ENCODE data around the gene PEX10.
A peak's percentile ranks its signal among the peaks of the same experiment; 100 is the strongest.
"Not testable (repeated sequence)": the region's sequence is repeated elsewhere in the genome, so short reads cannot be mapped to it uniquely, and the experiment has no call there.

PEX10 gene

DNA sequence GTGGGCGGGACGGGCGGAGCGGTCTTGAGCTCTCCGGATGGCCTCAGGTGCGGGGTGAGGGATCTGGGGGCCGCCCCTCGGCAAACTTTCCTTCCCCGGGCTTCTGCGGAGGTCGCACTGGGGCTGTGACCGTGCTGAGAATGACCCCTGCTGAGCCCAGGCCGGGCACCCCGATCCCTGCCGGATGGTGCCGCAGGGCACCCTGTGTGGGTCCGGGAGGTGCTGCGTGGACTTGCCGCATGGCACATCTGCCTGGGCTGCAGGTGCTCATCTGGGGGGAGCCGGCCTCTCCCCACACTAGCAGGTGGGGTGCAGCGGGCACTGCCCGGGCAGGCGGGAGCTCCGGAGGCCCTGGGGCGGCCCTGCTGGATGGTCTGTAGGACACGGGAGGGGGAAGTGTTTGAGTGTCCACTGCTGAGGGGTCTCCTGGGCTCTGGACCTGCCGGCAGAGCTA is 31.8 kb upstream of the PEX10 start:
- no peak overlapping the region for H2AFZ ChIP-seq (ENCODE audit: low read length)
- no peak overlapping the region for H3K9ac ChIP-seq (ENCODE audit: low read length)
- no peaks in the 10 kb centered on the region for H3K36me3 ChIP-seq (replicated peaks; ENCODE audit: insufficient read depth, low read length)
- TF ChIP-seq, protein P1, sequence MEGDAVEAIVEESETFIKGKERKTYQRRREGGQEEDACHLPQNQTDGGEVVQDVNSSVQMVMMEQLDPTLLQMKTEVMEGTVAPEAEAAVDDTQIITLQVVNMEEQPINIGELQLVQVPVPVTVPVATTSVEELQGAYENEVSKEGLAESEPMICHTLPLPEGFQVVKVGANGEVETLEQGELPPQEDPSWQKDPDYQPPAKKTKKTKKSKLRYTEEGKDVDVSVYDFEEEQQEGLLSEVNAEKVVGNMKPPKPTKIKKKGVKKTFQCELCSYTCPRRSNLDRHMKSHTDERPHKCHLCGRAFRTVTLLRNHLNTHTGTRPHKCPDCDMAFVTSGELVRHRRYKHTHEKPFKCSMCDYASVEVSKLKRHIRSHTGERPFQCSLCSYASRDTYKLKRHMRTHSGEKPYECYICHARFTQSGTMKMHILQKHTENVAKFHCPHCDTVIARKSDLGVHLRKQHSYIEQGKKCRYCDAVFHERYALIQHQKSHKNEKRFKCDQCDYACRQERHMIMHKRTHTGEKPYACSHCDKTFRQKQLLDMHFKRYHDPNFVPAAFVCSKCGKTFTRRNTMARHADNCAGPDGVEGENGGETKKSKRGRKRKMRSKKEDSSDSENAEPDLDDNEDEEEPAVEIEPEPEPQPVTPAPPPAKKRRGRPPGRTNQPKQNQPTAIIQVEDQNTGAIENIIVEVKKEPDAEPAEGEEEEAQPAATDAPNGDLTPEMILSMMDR (IDR thresholded peaks at IDR 0.05; ENCODE audit: low read length), result no peak
- TF ChIP-seq EZH2phosphoT487 (IDR thresholded peaks at IDR 0.05; ENCODE audit: low read length) (no peak), EZH2 (optimal IDR thresholded peaks at IDR 0.05; ENCODE audit: low read depth, low read length) (no peak)
- no peak overlapping the region for H3K27ac ChIP-seq (ENCODE audit: low read length)
- H3K27me3 ChIP-seq (replicated peaks; ENCODE audit: insufficient read depth, low read length), result peaks cover 81% of the 10 kb centered on the region
- no peaks in the 10 kb centered on the region for H3K9me2 ChIP-seq (replicated peaks; ENCODE audit: insufficient read depth, low read length)
- H3K4me2 ChIP-seq (ENCODE audit: low read depth, low read length), result no peak overlapping the region
- no peaks in the 10 kb centered on the region for H3K9me3 ChIP-seq (replicated peaks; ENCODE audit: insufficient read depth, low read length)
- no peaks in the 10 kb centered on the region for H3F3A ChIP-seq (ENCODE audit: insufficient read depth, low read length)
- no peaks in the 10 kb centered on the region for H3K79me2 ChIP-seq (ENCODE audit: low read length)
- no peak overlapping the region for H3K4me3 ChIP-seq (ENCODE audit: low read length)
- no peaks in the 10 kb centered on the region for H4K20me1 ChIP-seq (ENCODE audit: insufficient read depth, low read length)
- DNase-seq, result no peak
- H3K4me1 ChIP-seq (ENCODE audit: low read length), result peaks cover 8% of the 10 kb centered on the region

DNA sequence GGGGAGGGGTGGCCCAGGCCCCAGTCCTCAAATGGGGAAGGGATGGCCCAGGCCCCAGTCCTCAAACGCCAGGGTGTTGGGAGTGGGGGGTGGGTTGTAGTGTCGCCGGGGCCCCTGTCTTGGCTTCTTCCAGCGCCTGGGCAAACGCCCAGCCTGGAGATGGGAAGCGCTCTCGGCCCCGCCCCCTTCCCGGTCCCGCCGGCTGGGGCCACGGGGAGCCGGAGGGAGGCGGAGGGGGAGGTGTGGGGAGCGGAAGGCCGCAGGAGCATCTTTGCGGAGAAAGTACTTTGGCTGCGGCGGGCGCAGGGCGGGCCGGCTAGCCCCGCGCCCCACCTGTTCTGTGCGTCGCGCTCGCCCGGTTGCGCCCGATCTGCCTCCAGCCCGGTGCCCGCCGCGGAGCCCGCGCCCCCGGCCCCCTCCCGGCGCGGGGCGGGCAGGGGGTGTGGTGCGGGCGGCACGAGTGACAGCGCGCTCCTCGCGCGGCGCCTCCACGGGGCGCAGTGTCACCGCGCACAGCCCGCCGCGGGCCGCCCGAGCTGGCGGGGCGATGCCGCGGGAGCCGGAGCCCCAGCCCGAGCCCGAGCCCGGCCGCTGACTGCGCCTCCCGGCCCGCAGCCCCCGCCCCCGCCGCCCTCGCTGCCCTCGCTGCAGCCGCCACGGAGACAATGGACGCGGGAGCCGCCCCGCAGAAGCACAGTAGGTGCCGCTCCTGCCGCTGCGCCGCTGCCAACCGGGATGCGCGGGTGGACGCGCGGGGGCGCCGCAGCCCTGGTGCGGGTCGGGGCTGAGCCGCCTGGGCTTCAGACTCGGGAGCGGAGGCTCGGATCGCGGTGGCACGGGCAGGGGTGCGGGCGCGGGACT is 31.1 kb upstream of the PEX10 start:
- no peaks in the 10 kb centered on the region for H3F3A ChIP-seq (ENCODE audit: insufficient read depth, low read length)
- no peak for DNase-seq
- no peak overlapping the region for H3K27ac ChIP-seq (ENCODE audit: low read length)
- no peaks in the 10 kb centered on the region for H4K20me1 ChIP-seq (ENCODE audit: insufficient read depth, low read length)
- no peak overlapping the region for H2AFZ ChIP-seq (ENCODE audit: low read length)
- H3K9me3 ChIP-seq (replicated peaks; ENCODE audit: insufficient read depth, low read length), result no peaks in the 10 kb centered on the region
- H3K9ac ChIP-seq (ENCODE audit: low read length), result no peak overlapping the region
- peaks cover 12% of the 10 kb centered on the region for H3K4me1 ChIP-seq (ENCODE audit: low read length)
- H3K27me3 ChIP-seq (replicated peaks; ENCODE audit: insufficient read depth, low read length), result peaks cover 80% of the 10 kb centered on the region
- H3K4me2 ChIP-seq (ENCODE audit: low read depth, low read length), result no peak overlapping the region
- H3K79me2 ChIP-seq (ENCODE audit: low read length), result no peaks in the 10 kb centered on the region
- no peaks in the 10 kb centered on the region for H3K36me3 ChIP-seq (replicated peaks; ENCODE audit: insufficient read depth, low read length)
- H3K4me3 ChIP-seq (ENCODE audit: low read length), result no peak overlapping the region
- H3K9me2 ChIP-seq (replicated peaks; ENCODE audit: insufficient read depth, low read length), result no peaks in the 10 kb centered on the region
- TF ChIP-seq, protein P1 (IDR thresholded peaks at IDR 0.05; ENCODE audit: low read length), result no peak
- no peak for TF ChIP-seq EZH2phosphoT487 (IDR thresholded peaks at IDR 0.05; ENCODE audit: low read length)
- no peak for TF ChIP-seq EZH2 (optimal IDR thresholded peaks at IDR 0.05; ENCODE audit: low read depth, low read length)

DNA sequence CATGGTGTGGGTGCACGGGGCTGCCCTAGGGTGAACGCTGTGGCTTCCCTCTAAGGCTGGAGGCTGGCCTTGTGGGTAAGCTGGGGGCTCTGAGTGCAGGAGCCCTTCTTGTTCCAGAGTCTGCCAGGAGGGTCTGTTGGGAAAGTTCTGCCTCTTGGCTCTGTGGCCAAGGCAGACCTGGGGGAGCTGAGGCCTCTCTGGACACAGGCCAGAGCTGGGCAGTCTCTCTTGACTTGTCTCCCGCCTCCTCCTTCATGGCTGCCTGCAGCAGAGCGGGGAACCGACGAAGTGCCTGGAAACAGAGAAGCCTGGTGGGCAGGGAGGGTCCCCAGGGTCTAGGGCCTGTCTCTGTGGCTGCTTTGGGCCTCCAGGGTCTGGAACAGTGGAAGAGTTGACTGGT is 30.3 kb upstream of the PEX10 start:
- Histone ChIP-seq H3K27me3 (replicated peaks; ENCODE audit: insufficient read depth, low read length) (peaks cover 78% of the 10 kb centered on the region), H3K79me2 (ENCODE audit: low read length) (no peaks in the 10 kb centered on the region), H3F3A (ENCODE audit: insufficient read depth, low read length) (no peaks in the 10 kb centered on the region), H3K9me3 (replicated peaks; ENCODE audit: insufficient read depth, low read length) (no peaks in the 10 kb centered on the region), H3K4me1 (ENCODE audit: low read length) (peaks cover 12% of the 10 kb centered on the region), H2AFZ (ENCODE audit: low read length) (no peak overlapping the region), H3K4me3 (ENCODE audit: low read length) (no peak overlapping the region), H3K9ac (ENCODE audit: low read length) (no peak overlapping the region), H3K9me2 (replicated peaks; ENCODE audit: insufficient read depth, low read length) (no peaks in the 10 kb centered on the region), H3K27ac (ENCODE audit: low read length) (no peak overlapping the region), H3K4me2 (ENCODE audit: low read depth, low read length) (no peak overlapping the region), H4K20me1 (ENCODE audit: insufficient read depth, low read length) (no peaks in the 10 kb centered on the region), H3K36me3 (replicated peaks; ENCODE audit: insufficient read depth, low read length) (no peaks in the 10 kb centered on the region)
- DNase-seq, result no peak
- TF ChIP-seq EZH2 (optimal IDR thresholded peaks at IDR 0.05; ENCODE audit: low read depth, low read length), result no peak

DNA sequence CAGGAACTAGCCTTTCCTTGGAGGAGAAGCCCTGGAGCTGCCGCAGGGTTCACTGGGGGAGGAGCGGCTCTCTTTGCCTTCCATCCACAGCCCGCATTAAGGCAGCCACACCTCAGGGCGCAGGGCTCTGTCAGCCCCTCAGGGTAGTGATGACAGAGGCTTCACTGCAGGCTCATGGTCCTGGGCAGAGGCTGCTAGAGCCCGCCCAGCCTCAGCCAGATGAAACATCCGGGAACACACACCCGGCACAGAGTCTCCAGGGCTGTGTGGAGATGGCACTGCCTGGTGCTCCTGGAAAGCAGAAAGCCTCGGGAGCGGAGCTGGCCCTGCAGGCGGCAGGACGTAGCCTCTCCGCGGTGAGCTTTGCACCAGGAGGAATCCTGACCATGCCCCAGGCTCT is 29.4 kb upstream of the PEX10 start:
- no peak overlapping the region for H3K4me2 ChIP-seq (ENCODE audit: low read depth, low read length)
- no peak overlapping the region for H3K9ac ChIP-seq (ENCODE audit: low read length)
- H3K4me3 ChIP-seq (ENCODE audit: low read length), result no peak overlapping the region
- H3K4me1 ChIP-seq (ENCODE audit: low read length), result peaks cover 12% of the 10 kb centered on the region
- H2AFZ ChIP-seq (ENCODE audit: low read length), result no peak overlapping the region
- TF ChIP-seq, protein P1 (IDR thresholded peaks at IDR 0.05; ENCODE audit: low read length), result no peak
- no peak for TF ChIP-seq EZH2phosphoT487 (IDR thresholded peaks at IDR 0.05; ENCODE audit: low read length)
- TF ChIP-seq EZH2 (optimal IDR thresholded peaks at IDR 0.05; ENCODE audit: low read depth, low read length), result no peak
- H3K27ac ChIP-seq (ENCODE audit: low read length), result no peak overlapping the region
- H4K20me1 ChIP-seq (ENCODE audit: insufficient read depth, low read length), result no peaks in the 10 kb centered on the region
- peaks cover 71% of the 10 kb centered on the region for H3K27me3 ChIP-seq (replicated peaks; ENCODE audit: insufficient read depth, low read length)
- H3F3A ChIP-seq (ENCODE audit: insufficient read depth, low read length), result no peaks in the 10 kb centered on the region
- H3K9me2 ChIP-seq (replicated peaks; ENCODE audit: insufficient read depth, low read length), result no peaks in the 10 kb centered on the region
- DNase-seq, result no peak
- no peaks in the 10 kb centered on the region for H3K9me3 ChIP-seq (replicated peaks; ENCODE audit: insufficient read depth, low read length)
- no peaks in the 10 kb centered on the region for H3K79me2 ChIP-seq (ENCODE audit: low read length)
- H3K36me3 ChIP-seq (replicated peaks; ENCODE audit: insufficient read depth, low read length), result no peaks in the 10 kb centered on the region

DNA sequence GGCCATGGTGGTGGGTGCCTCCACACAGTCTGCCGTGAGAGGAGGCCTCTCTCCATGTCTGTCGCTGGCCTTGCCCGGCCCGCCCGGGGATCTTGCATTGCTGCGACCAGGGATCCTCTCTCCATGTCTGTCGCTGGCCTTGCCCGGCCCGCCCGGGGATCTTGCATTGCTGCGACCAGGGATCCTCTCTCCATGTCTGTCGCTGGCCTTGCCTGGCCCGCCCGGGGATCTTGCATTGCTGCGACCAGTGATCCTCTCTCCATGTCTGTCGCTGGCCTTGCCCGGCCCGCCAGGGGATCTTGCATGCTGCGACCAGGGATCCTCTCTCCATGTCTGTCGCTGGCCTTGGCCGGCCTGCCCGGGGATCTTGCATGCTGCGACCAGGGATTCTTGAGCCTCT is 28.0 kb upstream of the PEX10 start:
- H3K27me3 ChIP-seq (replicated peaks; ENCODE audit: insufficient read depth, low read length), result peaks cover 68% of the 10 kb centered on the region

More for the DNA sequence above, 28.0 kb upstream of the PEX10 start:
- not testable (repeated sequence) for H3K9me2 ChIP-seq (replicated peaks; ENCODE audit: insufficient read depth, low read length); H4K20me1 ChIP-seq (ENCODE audit: insufficient read depth, low read length); H3F3A ChIP-seq (ENCODE audit: insufficient read depth, low read length); DNase-seq; H3K9ac ChIP-seq (ENCODE audit: low read length); H2AFZ ChIP-seq (ENCODE audit: low read length); H3K36me3 ChIP-seq (replicated peaks; ENCODE audit: insufficient read depth, low read length); H3K9me3 ChIP-seq (replicated peaks; ENCODE audit: insufficient read depth, low read length); H3K79me2 ChIP-seq (ENCODE audit: low read length); H3K27ac ChIP-seq (ENCODE audit: low read length); H3K4me3 ChIP-seq (ENCODE audit: low read length)
- H3K4me1 ChIP-seq (ENCODE audit: low read length), result peaks cover 12% of the 10 kb centered on the region
- H3K4me2 ChIP-seq (ENCODE audit: low read depth, low read length), result peak overlapping the region; percentile 9; the same call in 1 of the 2 replicates
